HG03060 (cell line): ENCODE results near the gene CCNG2.
A peak's percentile ranks its signal among the peaks of the same experiment; 100 is the strongest.
"Not testable (repeated sequence)": the region's sequence is repeated elsewhere in the genome, so short reads cannot be mapped to it uniquely, and the experiment has no call there.

Experiments used
- ATAC-seq: cut with Tn5 transposase; IDR thresholded peaks from one replicate; pipeline ENCODE4 v1.9.1; 2021; ENCODE audit warnings: low read depth, moderate number of reproducible peaks; ENCODE audit not compliant: unreplicated experiment

The CCNG2 gene

GRCh38 chr4:77156912-77157858 is at the start of gene CCNG2:
Gene CCNG2 (plus strand): TSS chr4:77157207. CDS start chr4:77158533, 1,326 bp downstream.
- peak; percentile 2 for ATAC-seq

- no peak for ATAC-seq
These were observed 46.3 kb upstream of the CCNG2 start for GRCh38 chr4:77110730-77111129.

GRCh38 chr4:77113069-77113468 is 43.9 kb upstream of the CCNG2 start:
- ATAC-seq, result no peak

GRCh38 chr4:77117721-77118120 is 39.3 kb upstream of the CCNG2 start:
- no peak for ATAC-seq

GRCh38 chr4:77120886-77121508 is 36.0 kb upstream of the CCNG2 start:
- no peak for ATAC-seq

- ATAC-seq, result no peak
These were observed 35.2 kb upstream of the CCNG2 start for GRCh38 chr4:77121736-77122240.

GRCh38 chr4:77122656-77123055 is 34.4 kb upstream of the CCNG2 start:
- no peak for ATAC-seq

- ATAC-seq, result no peak
These were observed 33.6 kb upstream of the CCNG2 start for GRCh38 chr4:77123411-77123810.

- no peak for ATAC-seq
These were observed 32.4 kb upstream of the CCNG2 start for GRCh38 chr4:77124576-77124975.

- no peak for ATAC-seq
These were observed 31.0 kb upstream of the CCNG2 start for GRCh38 chr4:77125961-77126360.

- ATAC-seq, result peak; percentile 75
These were observed 30.2 kb upstream of the CCNG2 start for GRCh38 chr4:77126809-77127208.

- peak; percentile 34 for ATAC-seq
These were observed 29.8 kb upstream of the CCNG2 start for GRCh38 chr4:77127215-77127614.

- ATAC-seq, result no peak
These were observed 29.0 kb upstream of the CCNG2 start for GRCh38 chr4:77127837-77128621.

- no peak for ATAC-seq
These were observed 24.2 kb upstream of the CCNG2 start for GRCh38 chr4:77132652-77133312.

GRCh38 chr4:77137448-77137847 is 19.6 kb upstream of the CCNG2 start:
- not testable (repeated sequence) for ATAC-seq

- no peak for ATAC-seq
These were observed 14.9 kb upstream of the CCNG2 start for GRCh38 chr4:77141964-77142645.

GRCh38 chr4:77142646-77143028 is 14.4 kb upstream of the CCNG2 start:
- ATAC-seq, result no peak

- ATAC-seq, result no peak
These were observed 13.9 kb upstream of the CCNG2 start for GRCh38 chr4:77143091-77143490.

GRCh38 chr4:77145842-77146185 is 11.2 kb upstream of the CCNG2 start:
- ATAC-seq, result no peak
